Measurements from ENCODE around the gene GNAO1.

GRCh38 chr16:56338566-56339318, 147.5 kb downstream of the GNAO1 start:
- TF ChIP-seq CTCF (CRISPR knock-in tag; IDR thresholded peaks at IDR 0.05) (no peak), PRMT3 (CRISPR knock-in tag; IDR thresholded peaks at IDR 0.05; ENCODE audit: borderline replicate concordance, low read depth) (no peak), EZH2 (conservative IDR thresholded peaks at IDR 0.05; ENCODE audit: low read depth, low read length) (no peak), ZFP41 (CRISPR knock-in tag; IDR thresholded peaks at IDR 0.05; ENCODE audit: borderline replicate concordance) (no peak), FOSL1 (CRISPR knock-in tag; IDR thresholded peaks at IDR 0.05; ENCODE audit: borderline replicate concordance) (no peak), ZNF572 (CRISPR knock-in tag; IDR thresholded peaks at IDR 0.05) (no peak), JARID2 (CRISPR knock-in tag; IDR thresholded peaks at IDR 0.05; ENCODE audit: insufficient replicate concordance) (no peak), NFYC (CRISPR knock-in tag; IDR thresholded peaks at IDR 0.05) (no peak), MYPOP (CRISPR knock-in tag; IDR thresholded peaks at IDR 0.05) (no peak)

Measured in HepG2 (cell line).